ENCODE results near the gene INPP5A. TPM values are rescaled to one million over a fixed set of nuclear protein-coding genes. Genes with fewer than 3 reads are reported as not detected.

Gene INPP5A
- total and polyA plus RNA-seq, 2 of the 13 experiments (the other 11 are each of a cell fraction or from before 2014, with no cell fraction given): 17.5 to 37.9 TPM

GRCh38 chr10:132616996-132617736 lies 79.6 kb downstream of the INPP5A start:
- no peaks in the 10 kb centered on the region for H4K20me1 ChIP-seq (ENCODE audit: insufficient read depth, low read length)
- no peaks in the 10 kb centered on the region for H3K27me3 ChIP-seq (ENCODE audit: control insufficient read depth in 1 of 2, insufficient read depth in 2 of 2, low read length in 2 of 2)
- DNase-seq (ENCODE audit: low spot score) (no peak), ATAC-seq (no peak), FAIRE-seq (no peak)
- H3K9me3 ChIP-seq (ENCODE audit: low read length): peaks cover 17% of the 10 kb centered on the region
- H3K36me3 ChIP-seq (replicated peaks in 1 of 2; ENCODE audit: control insufficient read depth in 1 of 2, insufficient read depth in 2 of 2, low read length in 2 of 2): no peaks in the 10 kb centered on the region
- no peak overlapping the region for H3K4me2 ChIP-seq (ENCODE audit: low read depth, low read length)
- ChIA-PET CTCF (ENCODE audit: low intra/inter-chr PET ratio, low total read pairs) (no interaction called here), POLR2A (no interaction called here)
- intact Hi-C loops (cut with micrococcal nuclease; ENCODE audit: unreplicated experiment): no loop called here
- H2AFZ ChIP-seq (ENCODE audit: low read length): no peak overlapping the region
- H3K4me3 ChIP-seq (replicated peaks in 1 of 3; ENCODE audit: insufficient read depth in 1 of 3, low read depth in 2 of 3, low read length in 3 of 3): no peak overlapping the region
- H3K27ac ChIP-seq (ENCODE audit: extremely low read length, insufficient read depth, low read length): no peak overlapping the region
- 97% methylated on average over 6 of the region's 20 CpGs for WGBS (ENCODE audit: low lambda C conversion rate)
- no peaks in the 10 kb centered on the region for H3K4me1 ChIP-seq (ENCODE audit: insufficient read depth, low read length)
- TF ChIP-seq ZFP41 (CRISPR knock-in tag; IDR thresholded peaks at IDR 0.05; ENCODE audit: borderline replicate concordance) (no peak), PCBP2 (optimal IDR thresholded peaks at IDR 0.05; ENCODE audit: low read depth, low read length, poor library complexity, severe bottlenecking) (no peak), ZNF34 (CRISPR knock-in tag; IDR thresholded peaks at IDR 0.05; ENCODE audit: borderline replicate concordance) (no peak), ZNF780A (CRISPR knock-in tag; IDR thresholded peaks at IDR 0.05) (no peak), PAF1 (CRISPR knock-in tag; IDR thresholded peaks at IDR 0.05) (no peak), FOSL1 (CRISPR knock-in tag; IDR thresholded peaks at IDR 0.05; ENCODE audit: borderline replicate concordance) (no peak), HCFC1 (IDR thresholded peaks at IDR 0.05; ENCODE audit: low read depth, low read length) (no peak), CREBL2 (CRISPR knock-in tag; IDR thresholded peaks at IDR 0.05; ENCODE audit: borderline replicate concordance) (no peak), RBM39 (IDR thresholded peaks at IDR 0.05; ENCODE audit: low read depth, low read length, poor library complexity, severe bottlenecking) (no peak), ZNF691 (CRISPR knock-in tag; IDR thresholded peaks at IDR 0.05; ENCODE audit: borderline replicate concordance, low read depth) (no peak), BRD4 (CRISPR knock-in tag; IDR thresholded peaks at IDR 0.05) (no peak), ZNF263 (CRISPR knock-in tag; IDR thresholded peaks at IDR 0.05) (no peak)
- no peak overlapping the region for H3K9ac ChIP-seq (ENCODE audit: insufficient read depth, low read depth, low read length)
- no peaks in the 10 kb centered on the region for H3K79me2 ChIP-seq (ENCODE audit: insufficient read depth, low read length)
- in situ Hi-C loops (cut with HindIII; ENCODE audit: extremely low pct_ligation_motif_present, low pct_unique_long_range_greater_than_20kb): no loop called here
- no TSS peak for BruUV-seq (replicated peaks)

Measured in HepG2 (cell line).